OCI-LY7 (cell line): ENCODE measurements around the gene KRT72. TPM values are rescaled to one million over a fixed set of nuclear protein-coding genes. Genes with fewer than 3 reads are reported as not detected.

Experiments used
- BruUV-seq: library from RNA; stranded (reverse); fragments of 400-500 nt; replicated peaks from 2 replicates; lab custom pipeline; 2021; lab: Mats Ljungman, UMichigan
- CTCF ChIA-PET: fragments of 300-600 bp; sonication (Branson Sonifier 250); formaldehyde crosslinking; loops from one replicate; lab custom pipeline; 2022; ENCODE audit warnings: antibody characterized with exemption; ENCODE audit not compliant: unreplicated experiment; lab: Charles Lee
- POLR2A ChIA-PET: fragments of 300-600 bp; sonication (Branson Sonifier 250); formaldehyde crosslinking; loops from one replicate; lab custom pipeline; 2022; ENCODE audit warnings: antibody characterized with exemption; lab: Charles Lee
- DNase-seq: peaks from one replicate; pipeline ENCODE4 v3.0.0-alpha.2; 2015; ENCODE audit warnings: low spot score
- H2AFZ ChIP-seq: fragments of 200-600 bp; sonication (generic), shearing (Covaris generic); 2 replicates; pipeline ENCODE4 v1.6.1; 2014; ENCODE audit warnings: mild to moderate bottlenecking, antibody characterized with exemption, low read length, moderate library complexity
- H3K27ac ChIP-seq: fragments of 200-600 bp; sonication (generic); 2 replicates; pipeline ENCODE4 v1.5.1; 2014; ENCODE audit warnings: mixed run types, low read depth, mild to moderate bottlenecking, moderate library complexity, low read length, inconsistent platforms; ENCODE audit not compliant: poor library complexity, severe bottlenecking
- H3K36me3 ChIP-seq: fragments of 200-600 bp; sonication (generic); 2 replicates; pipeline ENCODE4 v1.6.1; 2014; ENCODE audit warnings: mild to moderate bottlenecking, antibody characterized with exemption, low read length, moderate library complexity, mixed read lengths; ENCODE audit not compliant: insufficient read depth
- H3K4me1 ChIP-seq: fragments of 200-600 bp; sonication (generic); 2 replicates; pipeline ENCODE4 v1.5.1; 2014; ENCODE audit warnings: mild to moderate bottlenecking, low read length; ENCODE audit not compliant: insufficient read depth, poor library complexity, severe bottlenecking
- H3K4me2 ChIP-seq: fragments of 200-600 bp; sonication (generic); 2 replicates; pipeline ENCODE4 v1.6.1; 2014; ENCODE audit warnings: mild to moderate bottlenecking, low read length
- H3K4me3 ChIP-seq: fragments of 200-600 bp; sonication (generic); 2 replicates; pipeline ENCODE4 v1.5.1; 2014; ENCODE audit warnings: mild to moderate bottlenecking, low read depth, low read length; ENCODE audit not compliant: poor library complexity, severe bottlenecking
- H3K79me2 ChIP-seq: fragments of 200-600 bp; sonication (generic); 2 replicates; pipeline ENCODE4 v1.6.1; 2016; ENCODE audit warnings: low read depth, mild to moderate bottlenecking, low read length, moderate library complexity, mixed read lengths; ENCODE audit not compliant: insufficient read depth
- H3K9me2 ChIP-seq: fragments of 200-600 bp; sonication (generic); 2 replicates; pipeline ENCODE4 v1.6.1; 2016; ENCODE audit warnings: mild to moderate bottlenecking, low read length, mixed read lengths; ENCODE audit not compliant: insufficient read depth
- H3K9me3 ChIP-seq: fragments of 200-600 bp; sonication (generic); 2 replicates; pipeline ENCODE4 v1.6.1; 2014; ENCODE audit warnings: mild to moderate bottlenecking, mixed run types, low read length, mixed read lengths
- H4K20me1 ChIP-seq: fragments of 200-600 bp; sonication (generic); 2 replicates; pipeline ENCODE4 v1.6.1; 2014; ENCODE audit warnings: mild to moderate bottlenecking, antibody characterized with exemption, low read length, moderate library complexity, mixed read lengths; ENCODE audit not compliant: insufficient read depth
- CTCF ChIP-seq: fragments of 200-600 bp; sonication (generic); conservative IDR thresholded peaks from 2 replicates; pipeline ENCODE4 v1.5.1; 2014; ENCODE audit warnings: mild to moderate bottlenecking, antibody characterized with exemption, low read length, moderate library complexity, mixed read lengths
- EZH2phosphoT487 ChIP-seq: fragments of 200-600 bp; sonication (generic); IDR thresholded peaks from 2 replicates; pipeline ENCODE4 v1.6.1; 2018; ENCODE audit warnings: low read depth, borderline replicate concordance, mild to moderate bottlenecking, mixed run types, antibody characterized with exemption, low read length, moderate library complexity, mixed read lengths
- intact Hi-C: fragments of 100-400 bp; cut with micrococcal nuclease; formaldehyde crosslinking; loops from one replicate; pipeline ENCODE4 v1.10.0; 2022; ENCODE audit not compliant: unreplicated experiment
- total RNA-seq, 2 experiments: library from RNA; depleted of rRNA in 1 of 2; stranded (reverse); fragments of >200 nt in 1 of 2; shearing (Covaris generic) in 1 of 2; gene quantifications; 2 replicates each; pipeline ENCODE4 v1.2.3, GENCODE V29; 2014 to 2022

KRT72 gene
- total RNA-seq, 2 experiments from 2014 or later: not detected

DNA sequence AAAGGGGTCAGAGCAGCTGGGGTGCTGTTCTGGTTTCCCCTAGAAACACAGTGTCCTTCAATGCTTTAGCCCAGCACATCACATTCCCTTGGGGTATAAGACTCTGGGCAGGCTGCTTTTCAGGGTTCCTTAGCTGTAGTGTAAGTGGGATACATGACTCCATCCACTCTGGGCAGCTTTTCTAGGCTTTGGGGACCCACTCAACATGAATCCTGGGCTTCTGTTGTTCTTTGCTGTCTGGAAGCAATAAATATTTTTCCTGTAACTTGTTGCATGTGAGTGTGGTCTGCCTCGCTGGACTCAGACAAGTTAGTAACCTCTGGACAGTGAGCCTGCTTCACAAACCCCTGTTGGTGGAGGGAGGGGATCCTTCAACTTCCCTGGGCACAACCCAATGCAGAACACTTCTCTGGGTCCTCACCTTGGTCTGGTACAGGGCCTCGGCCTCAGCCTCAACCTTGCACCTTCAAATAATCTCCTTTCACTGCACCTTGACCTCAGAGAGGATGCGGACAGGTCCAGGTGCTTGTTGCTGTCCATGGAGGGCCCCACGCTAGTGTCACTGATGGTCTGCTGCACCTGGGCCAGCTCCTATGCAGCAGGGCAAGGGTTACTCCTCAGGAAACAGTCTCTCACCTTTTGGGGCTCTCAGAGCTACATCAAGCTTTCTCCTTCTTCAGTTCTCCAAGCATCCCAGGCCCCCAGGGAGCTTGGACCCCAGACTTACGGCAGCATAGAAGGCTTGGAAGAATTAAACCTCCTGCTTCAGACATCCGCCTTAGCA, 30.6 kb upstream of the KRT72 start:
- CTCF ChIA-PET: no interaction called here
- H3K27ac ChIP-seq: no peak overlapping the region
- H3K4me2 ChIP-seq: no peak overlapping the region
- H3K36me3 ChIP-seq: no peaks in the 10 kb centered on the region
- H3K4me3 ChIP-seq: no peak overlapping the region
- H4K20me1 ChIP-seq: no peaks in the 10 kb centered on the region
- BruUV-seq: no TSS peak
- no peak for DNase-seq
- H2AFZ ChIP-seq: no peak overlapping the region
- no peaks in the 10 kb centered on the region for H3K4me1 ChIP-seq
- intact Hi-C loops: no loop called here
- TF ChIP-seq EZH2phosphoT487 (no peak), CTCF (no peak)
- H3K9me2 ChIP-seq: no peaks in the 10 kb centered on the region
- POLR2A ChIA-PET: no interaction called here
- no peaks in the 10 kb centered on the region for H3K79me2 ChIP-seq
- no peaks in the 10 kb centered on the region for H3K9me3 ChIP-seq

DNA sequence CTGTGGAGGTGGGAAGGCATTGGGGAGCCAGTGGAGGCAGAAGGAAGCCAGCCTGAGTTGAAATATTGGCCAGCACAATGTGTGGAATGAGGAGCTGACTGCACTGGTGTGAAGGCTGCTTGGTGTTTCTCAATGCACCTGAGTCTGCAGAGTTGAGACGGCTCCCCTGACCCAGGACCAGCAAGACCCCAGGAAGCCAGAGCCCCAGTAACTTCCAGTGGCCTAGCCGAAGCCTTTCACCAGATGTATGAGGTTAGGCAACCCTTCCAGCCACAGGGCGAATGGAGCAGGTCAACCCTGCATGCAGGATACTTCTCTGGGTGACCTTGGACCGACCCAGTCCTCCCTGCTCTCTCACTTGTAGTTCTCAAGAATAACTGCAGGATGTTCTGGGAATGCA, 30.0 kb upstream of the KRT72 start:
- no peak for DNase-seq
- ChIA-PET POLR2A (no interaction called here), CTCF (no interaction called here)
- Histone ChIP-seq H3K4me1 (no peaks in the 10 kb centered on the region), H4K20me1 (no peaks in the 10 kb centered on the region), H3K4me3 (no peak overlapping the region), H3K36me3 (no peaks in the 10 kb centered on the region), H2AFZ (no peak overlapping the region), H3K9me2 (no peaks in the 10 kb centered on the region), H3K4me2 (no peak overlapping the region), H3K27ac (no peak overlapping the region), H3K79me2 (no peaks in the 10 kb centered on the region), H3K9me3 (no peaks in the 10 kb centered on the region)
- TF ChIP-seq EZH2phosphoT487 (no peak), CTCF (no peak)
- intact Hi-C loops: no loop called here
- no TSS peak for BruUV-seq

GRCh38 chr12:52630599-52631200, 29.4 kb upstream of the KRT72 start:
- CTCF ChIA-PET: no interaction called here

More at GRCh38 chr12:52630599-52631200, 29.4 kb upstream of the KRT72 start:
- BruUV-seq: no TSS peak
- Histone ChIP-seq H3K9me3 (no peaks in the 10 kb centered on the region), H3K9me2 (no peaks in the 10 kb centered on the region), H3K27ac (no peak overlapping the region), H3K4me3 (no peak overlapping the region), H4K20me1 (no peaks in the 10 kb centered on the region), H3K79me2 (no peaks in the 10 kb centered on the region), H2AFZ (no peak overlapping the region), H3K36me3 (no peaks in the 10 kb centered on the region), H3K4me2 (no peak overlapping the region), H3K4me1 (no peaks in the 10 kb centered on the region)
- intact Hi-C loops: no loop called here
- POLR2A ChIA-PET: no interaction called here
- DNase-seq: no peak
- TF ChIP-seq EZH2phosphoT487 (no peak), CTCF (no peak)
